ENCODE data around the gene SPAG9. TPM values are rescaled to one million over a fixed set of nuclear protein-coding genes. Genes with fewer than 3 reads are reported as not detected.
A peak's percentile ranks its signal among the peaks of the same experiment; 100 is the strongest.

Gene SPAG9
- total RNA-seq, 1 experiment from 2014 or later = 77.6 TPM

DNA sequence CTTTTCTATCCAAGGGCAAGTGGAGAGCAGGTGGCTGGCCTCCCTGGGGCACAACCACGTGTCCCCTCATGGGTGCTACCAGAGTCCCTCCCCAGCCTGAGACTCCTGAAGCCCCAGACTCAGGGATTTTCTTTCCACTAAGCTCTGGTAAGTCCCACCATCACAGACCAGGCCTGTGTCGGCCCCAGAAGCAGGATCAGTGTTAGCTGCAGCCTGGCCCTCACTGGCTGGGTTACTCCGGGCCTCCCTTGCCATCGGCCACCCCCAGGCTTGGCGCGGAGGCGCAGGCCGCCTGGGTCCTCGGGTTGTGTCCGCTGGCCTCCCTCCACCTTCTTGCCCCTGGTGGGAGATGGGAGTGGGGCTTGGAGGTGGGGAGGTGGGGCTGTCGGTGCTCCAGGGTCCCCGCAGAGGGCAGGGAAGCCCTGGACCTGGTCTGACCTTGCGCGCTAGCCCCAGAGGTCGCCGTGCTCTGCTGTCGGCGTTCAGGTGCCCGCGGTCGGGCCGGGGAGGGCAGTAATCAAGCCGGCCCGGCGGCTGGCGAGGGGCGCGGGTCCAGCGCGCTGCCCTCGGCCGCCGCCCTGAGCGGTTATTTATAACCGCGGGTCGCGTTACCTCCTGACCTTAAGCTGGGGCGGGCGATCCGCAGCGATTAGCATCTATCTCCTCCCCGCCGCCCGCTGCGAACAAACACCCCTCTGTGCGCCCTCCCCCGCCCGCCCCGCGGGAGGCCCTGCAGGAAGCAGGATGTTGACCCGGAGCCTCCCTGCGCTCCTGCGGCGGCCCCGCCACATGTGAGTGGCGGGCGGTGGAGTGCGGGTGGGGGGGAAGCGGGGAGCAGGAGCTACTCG lies 176.4 kb downstream of the SPAG9 start:
- ChIA-PET POLR2A (interaction anchor here (0.7 to 3.0 kb wide), 6 partner anchors 9 to 161 kb away, joined by 3 to 37 read pairs (median 4); partner anchors contain the start of gene TOB1), RAD21 (ENCODE audit: low non-redundant PET in 1 of 2, low total read pairs in 2 of 2, uncharacterized antibody in 2 of 2, unreplicated experiment in 2 of 2) (interaction anchor here (0.5 to 1.0 kb wide), 6 partner anchors 60 to 103 kb away, joined by 3 to 4 read pairs (median 4); no protein-coding TSS in a partner anchor), CTCF (interaction anchor here (0.8 to 1.7 kb wide), 6 partner anchors 8 to 209 kb away, joined by 3 to 5 read pairs (median 4); partner anchors contain the start of genes NME1 and TOB1)
- Histone ChIP-seq H3K4me3 (replicated peaks in 1 of 2; ENCODE audit: low read depth in 1 of 2, low read length in 2 of 2) (peak overlapping the region; percentile 40 to 52), H3K9ac (ENCODE audit: low read length) (peak overlapping the region; percentile 55), H3K27me3 (ENCODE audit: insufficient read depth, low read length) (no peaks in the 10 kb centered on the region), H3K4me2 (ENCODE audit: low read length) (peak overlapping the region; percentile 78), H3K36me3 (ENCODE audit: control insufficient read depth in 1 of 2, insufficient read depth in 2 of 2, low read length in 2 of 2) (no peaks in the 10 kb centered on the region), H3K9me2 (ENCODE audit: insufficient read depth) (no peaks in the 10 kb centered on the region), H4K20me1 (ENCODE audit: insufficient read depth) (no peaks in the 10 kb centered on the region), H3K4me1 (ENCODE audit: control insufficient read depth in 1 of 2, insufficient read depth in 2 of 2, low read length in 2 of 2) (peaks cover 47 to 73% of the 10 kb centered on the region in 2 experiments), H3K79me2 (ENCODE audit: insufficient read depth, low read length) (no peaks in the 10 kb centered on the region), H3K9me3 (ENCODE audit: control insufficient read depth in 1 of 2, insufficient read depth in 1 of 2, low read depth in 1 of 2, low read length in 2 of 2) (no peaks in the 10 kb centered on the region), H2AFZ (ENCODE audit: low read depth, low read length, poor library complexity, severe bottlenecking) (no peak overlapping the region), H3K27ac (ENCODE audit: low read depth, low read length) (peak overlapping the region; percentile 61; the same call in 1 of the 2 replicates)
- DNase-seq (ENCODE audit: low read depth, low spot score) = no peak
- ATAC-seq = peak; percentile 83
- no peak for TF ChIP-seq RAD21 (IDR thresholded peaks at IDR 0.05; ENCODE audit: low read depth)
- 0 out of 2 replicates have a peak, but pooled peaks have one; percentile 25 for TF ChIP-seq POLR2AphosphoS5 (IDR thresholded peaks at IDR 0.05; ENCODE audit: low read depth, low read length)
- peak; percentile 41 for TF ChIP-seq YY1 (IDR thresholded peaks at IDR 0.05; ENCODE audit: extremely low read depth, insufficient replicate concordance, low read depth, low read length)
- TF ChIP-seq, protein P1, sequence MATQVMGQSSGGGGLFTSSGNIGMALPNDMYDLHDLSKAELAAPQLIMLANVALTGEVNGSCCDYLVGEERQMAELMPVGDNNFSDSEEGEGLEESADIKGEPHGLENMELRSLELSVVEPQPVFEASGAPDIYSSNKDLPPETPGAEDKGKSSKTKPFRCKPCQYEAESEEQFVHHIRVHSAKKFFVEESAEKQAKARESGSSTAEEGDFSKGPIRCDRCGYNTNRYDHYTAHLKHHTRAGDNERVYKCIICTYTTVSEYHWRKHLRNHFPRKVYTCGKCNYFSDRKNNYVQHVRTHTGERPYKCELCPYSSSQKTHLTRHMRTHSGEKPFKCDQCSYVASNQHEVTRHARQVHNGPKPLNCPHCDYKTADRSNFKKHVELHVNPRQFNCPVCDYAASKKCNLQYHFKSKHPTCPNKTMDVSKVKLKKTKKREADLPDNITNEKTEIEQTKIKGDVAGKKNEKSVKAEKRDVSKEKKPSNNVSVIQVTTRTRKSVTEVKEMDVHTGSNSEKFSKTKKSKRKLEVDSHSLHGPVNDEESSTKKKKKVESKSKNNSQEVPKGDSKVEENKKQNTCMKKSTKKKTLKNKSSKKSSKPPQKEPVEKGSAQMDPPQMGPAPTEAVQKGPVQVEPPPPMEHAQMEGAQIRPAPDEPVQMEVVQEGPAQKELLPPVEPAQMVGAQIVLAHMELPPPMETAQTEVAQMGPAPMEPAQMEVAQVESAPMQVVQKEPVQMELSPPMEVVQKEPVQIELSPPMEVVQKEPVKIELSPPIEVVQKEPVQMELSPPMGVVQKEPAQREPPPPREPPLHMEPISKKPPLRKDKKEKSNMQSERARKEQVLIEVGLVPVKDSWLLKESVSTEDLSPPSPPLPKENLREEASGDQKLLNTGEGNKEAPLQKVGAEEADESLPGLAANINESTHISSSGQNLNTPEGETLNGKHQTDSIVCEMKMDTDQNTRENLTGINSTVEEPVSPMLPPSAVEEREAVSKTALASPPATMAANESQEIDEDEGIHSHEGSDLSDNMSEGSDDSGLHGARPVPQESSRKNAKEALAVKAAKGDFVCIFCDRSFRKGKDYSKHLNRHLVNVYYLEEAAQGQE (IDR thresholded peaks at IDR 0.05; ENCODE audit: low read depth) = no peak
- TF ChIP-seq POLR2A (IDR thresholded peaks at IDR 0.05; ENCODE audit: borderline replicate concordance, extremely low read depth, insufficient read depth, insufficient read length) = peak; percentile 32
- TF ChIP-seq TCF7L2 (IDR thresholded peaks at IDR 0.05; ENCODE audit: borderline replicate concordance, extremely low read depth, insufficient read depth, insufficient read length) = peak; percentile 84
- no peak for TF ChIP-seq CEBPB (IDR thresholded peaks at IDR 0.05; ENCODE audit: low read depth)
- TF ChIP-seq ZFX (IDR thresholded peaks at IDR 0.05) = peak; percentile 67; the same call in 1 of the 2 replicates
- TF ChIP-seq, protein P2, sequence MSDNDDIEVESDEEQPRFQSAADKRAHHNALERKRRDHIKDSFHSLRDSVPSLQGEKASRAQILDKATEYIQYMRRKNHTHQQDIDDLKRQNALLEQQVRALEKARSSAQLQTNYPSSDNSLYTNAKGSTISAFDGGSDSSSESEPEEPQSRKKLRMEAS (IDR thresholded peaks at IDR 0.05) = peak; percentile 71; the same call in 1 of the 2 replicates
- TF ChIP-seq EZH2phosphoT487 (IDR thresholded peaks at IDR 0.05; ENCODE audit: borderline replicate concordance) = no peak
- 0 out of 2 replicates have a peak, but pooled peaks have one; percentile 16 for TF ChIP-seq CBX3 (IDR thresholded peaks at IDR 0.05; ENCODE audit: low read depth)
- no TSS peak for BruUV-seq (replicated peaks)
- intact Hi-C loops (cut with micrococcal nuclease) = no loop called here
